Breast epithelium (tissue), 3 donors: ENCODE results near the gene LLCFC1.

Experiments
- CTCF ChIP-seq, 3 donors: fragments of 450-650 bp; IDR thresholded peaks; one replicate each; pipeline ENCODE4 v1.5.1; 2016 to 2017; ENCODE audit warnings: antibody characterized with exemption in 3 of 3, mild to moderate bottlenecking in 3 of 3, moderate library complexity in 3 of 3
- POLR2A ChIP-seq: fragments of 450-650 bp; IDR thresholded peaks from one replicate; pipeline ENCODE4 v1.6.1; 2016; ENCODE audit warnings: antibody characterized with exemption, mild to moderate bottlenecking, moderate library complexity
- POLR2AphosphoS5 ChIP-seq, 3 donors: sonication (generic); formaldehyde crosslinking; IDR thresholded peaks; one replicate each; pipeline ENCODE4 v1.6.1; 2017; ENCODE audit warnings: antibody characterized with exemption in 3 of 3

- TF ChIP-seq CTCF (IDR thresholded peaks at IDR 0.05) (no peak), POLR2A (no peak), POLR2AphosphoS5 (IDR thresholded peaks at IDR 0.05) (no peak)
Observed at GRCh38 chr7:142943706-142944268, 4.5 kb downstream of the LLCFC1 start.
